ENCODE measurements around the gene SPSB1.

SPSB1 gene

DNA sequence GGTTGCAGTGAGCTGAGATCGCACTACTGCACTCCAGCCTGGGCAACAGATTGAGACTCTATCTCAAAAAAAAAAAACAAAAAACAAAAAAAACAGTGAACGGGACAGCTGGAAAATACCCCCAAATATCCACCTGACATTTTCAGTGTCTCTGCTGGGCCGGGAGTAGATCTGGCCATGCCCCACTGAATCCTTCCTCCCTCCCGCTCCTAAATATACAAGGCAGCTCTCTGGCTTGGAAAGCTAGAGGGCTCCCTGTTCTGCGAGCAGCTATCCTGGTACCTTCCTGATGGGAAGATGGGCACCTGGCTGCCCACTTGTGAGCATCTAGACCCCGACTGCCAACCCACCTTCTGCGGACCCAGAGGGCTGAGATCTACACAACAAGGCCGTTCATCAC is 21.4 kb downstream of the SPSB1 start:
- ATAC-seq (ENCODE audit: low read depth) (no peak), DNase-seq (ENCODE audit: low spot score) (no peak)
- H3K27me3 ChIP-seq (ENCODE audit: insufficient read depth, poor library complexity, severe bottlenecking): no peaks in the 10 kb centered on the region
- TF ChIP-seq CTCF (IDR thresholded peaks at IDR 0.05; ENCODE audit: poor library complexity, severe bottlenecking): no peak
- no peak overlapping the region for H3K4me3 ChIP-seq (ENCODE audit: severe bottlenecking)
- peaks cover 9% of the 10 kb centered on the region for H3K4me1 ChIP-seq (ENCODE audit: insufficient read depth, poor library complexity, severe bottlenecking)
- no peaks in the 10 kb centered on the region for H3K9me3 ChIP-seq (ENCODE audit: severe bottlenecking)
- no peak overlapping the region for H3K27ac ChIP-seq (ENCODE audit: poor library complexity, severe bottlenecking)
- H3K36me3 ChIP-seq (ENCODE audit: low read depth): no peaks in the 10 kb centered on the region

- H3K27ac ChIP-seq (ENCODE audit: poor library complexity, severe bottlenecking): no peak overlapping the region
- ATAC-seq (ENCODE audit: low read depth) (no peak), DNase-seq (ENCODE audit: low spot score) (no peak)
- no peaks in the 10 kb centered on the region for H3K36me3 ChIP-seq (ENCODE audit: low read depth)
- H3K9me3 ChIP-seq (ENCODE audit: severe bottlenecking): no peaks in the 10 kb centered on the region
- peaks cover 9% of the 10 kb centered on the region for H3K4me1 ChIP-seq (ENCODE audit: insufficient read depth, poor library complexity, severe bottlenecking)
- H3K4me3 ChIP-seq (ENCODE audit: severe bottlenecking): no peak overlapping the region
- H3K27me3 ChIP-seq (ENCODE audit: insufficient read depth, poor library complexity, severe bottlenecking): no peaks in the 10 kb centered on the region
- no peak for TF ChIP-seq CTCF (IDR thresholded peaks at IDR 0.05; ENCODE audit: poor library complexity, severe bottlenecking)
Observed at GRCh38 chr1:9314711-9315379, 22.2 kb downstream of the SPSB1 start.

- DNase-seq (ENCODE audit: low spot score) (no peak), ATAC-seq (ENCODE audit: low read depth) (peak; percentile 26)
- Histone ChIP-seq H3K9me3 (ENCODE audit: severe bottlenecking) (no peaks in the 10 kb centered on the region), H3K27ac (ENCODE audit: poor library complexity, severe bottlenecking) (peak overlapping the region; percentile 56), H3K36me3 (ENCODE audit: low read depth) (no peaks in the 10 kb centered on the region), H3K4me3 (ENCODE audit: severe bottlenecking) (no peak overlapping the region), H3K4me1 (ENCODE audit: insufficient read depth, poor library complexity, severe bottlenecking) (peaks cover 12% of the 10 kb centered on the region), H3K27me3 (ENCODE audit: insufficient read depth, poor library complexity, severe bottlenecking) (no peaks in the 10 kb centered on the region)
- no peak for TF ChIP-seq CTCF (IDR thresholded peaks at IDR 0.05; ENCODE audit: poor library complexity, severe bottlenecking)
Observed at GRCh38 chr1:9315411-9316079, 22.9 kb downstream of the SPSB1 start.

GRCh38 chr1:9316080-9316444 is 23.4 kb downstream of the SPSB1 start:
- ATAC-seq (ENCODE audit: low read depth) (no peak), DNase-seq (ENCODE audit: low spot score) (no peak)
- H3K27ac ChIP-seq (ENCODE audit: poor library complexity, severe bottlenecking): peak overlapping the region; percentile 56
- H3K27me3 ChIP-seq (ENCODE audit: insufficient read depth, poor library complexity, severe bottlenecking): no peaks in the 10 kb centered on the region
- no peaks in the 10 kb centered on the region for H3K36me3 ChIP-seq (ENCODE audit: low read depth)
- peaks cover 18% of the 10 kb centered on the region for H3K4me1 ChIP-seq (ENCODE audit: insufficient read depth, poor library complexity, severe bottlenecking)
- no peak overlapping the region for H3K4me3 ChIP-seq (ENCODE audit: severe bottlenecking)
- H3K9me3 ChIP-seq (ENCODE audit: severe bottlenecking): no peaks in the 10 kb centered on the region
- no peak for TF ChIP-seq CTCF (IDR thresholded peaks at IDR 0.05; ENCODE audit: poor library complexity, severe bottlenecking)

DNA sequence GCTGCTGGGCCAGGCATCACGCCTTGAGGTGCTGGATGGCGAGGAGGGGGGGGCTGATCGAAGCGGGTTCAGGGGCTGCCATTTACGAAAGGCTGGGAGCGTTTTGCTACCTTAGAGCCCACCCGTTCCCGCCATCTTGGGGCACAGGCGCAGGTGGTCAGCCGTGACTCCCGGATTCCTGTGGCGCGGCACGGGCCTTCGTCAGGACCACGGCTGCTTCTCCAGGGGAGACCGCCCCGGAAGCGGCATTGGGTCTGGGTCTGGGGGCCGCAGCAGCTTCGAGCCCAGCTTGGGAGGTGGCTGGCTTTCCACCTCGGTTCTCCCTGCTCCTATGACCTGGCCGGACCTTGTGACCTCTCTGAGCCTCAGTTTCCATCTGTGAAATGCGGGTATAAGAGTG is 23.8 kb downstream of the SPSB1 start:
- Histone ChIP-seq H3K27ac (ENCODE audit: poor library complexity, severe bottlenecking) (peak overlapping the region; percentile 56), H3K4me1 (ENCODE audit: insufficient read depth, poor library complexity, severe bottlenecking) (peaks cover 22% of the 10 kb centered on the region), H3K4me3 (ENCODE audit: severe bottlenecking) (no peak overlapping the region), H3K9me3 (ENCODE audit: severe bottlenecking) (no peaks in the 10 kb centered on the region), H3K36me3 (ENCODE audit: low read depth) (no peaks in the 10 kb centered on the region), H3K27me3 (ENCODE audit: insufficient read depth, poor library complexity, severe bottlenecking) (no peaks in the 10 kb centered on the region)
- no peak for DNase-seq (ENCODE audit: low spot score)
- no peak for TF ChIP-seq CTCF (IDR thresholded peaks at IDR 0.05; ENCODE audit: poor library complexity, severe bottlenecking)
- no peak for ATAC-seq (ENCODE audit: low read depth)
